Panc1 (cell line): Measurements from ENCODE around the gene PRRT1B. TPM values are rescaled to one million over a fixed set of nuclear protein-coding genes. Genes with fewer than 3 reads are reported as not detected.

Source experiments
- ATAC-seq: fragments of 200-7000 bp; cut with Tn5 transposase; 2 replicates; pipeline ENCODE4 v1.9.1; 2020; ENCODE audit warnings: mild to moderate bottlenecking, moderate library complexity
- BruUV-seq: library from RNA; stranded (reverse); fragments of 400-500 nt; replicated peaks from 2 replicates; lab custom pipeline; 2021; lab: Mats Ljungman, UMichigan
- CTCF ChIA-PET: fragments of 300-600 bp; sonication (Branson Sonifier 250); formaldehyde crosslinking; loops from one replicate; lab custom pipeline; 2022; ENCODE audit warnings: antibody characterized with exemption; lab: Charles Lee
- POLR2A ChIA-PET: fragments of 300-600 bp; sonication (Branson Sonifier 250); formaldehyde crosslinking; loops from one replicate; lab custom pipeline; 2022; ENCODE audit warnings: antibody characterized with exemption; lab: Charles Lee
- DNase-seq: peaks from one replicate; pipeline ENCODE4 v3.0.0-alpha.2; 2010; ENCODE audit warnings: low read depth, low spot score
- H3K27ac ChIP-seq: 2 replicates; pipeline ENCODE4 v1.5.1; 2011; ENCODE audit warnings: mild to moderate bottlenecking, low read length, inconsistent platforms
- H3K27me3 ChIP-seq: fragments of 200-500 bp; sonication (Bioruptor generic); 2 replicates; pipeline ENCODE4 v1.6.0; 2014; ENCODE audit warnings: low read length, inconsistent platforms; ENCODE audit not compliant: control insufficient read depth, insufficient read depth
- H3K36me3 ChIP-seq: fragments of 200-500 bp; sonication (Bioruptor generic); 2 replicates; pipeline ENCODE4 v1.5.1; 2014; ENCODE audit warnings: inconsistent platforms, mild to moderate bottlenecking, low read length, moderate library complexity; ENCODE audit not compliant: control insufficient read depth, insufficient read depth
- H3K4me1 ChIP-seq: 2 replicates; pipeline ENCODE4 v1.5.1; 2011; ENCODE audit warnings: inconsistent platforms, mild to moderate bottlenecking, low read length, moderate library complexity; ENCODE audit not compliant: control insufficient read depth, insufficient read depth
- H3K4me3 ChIP-seq, 2 experiments: 2 replicates each; pipeline ENCODE4 v1.5.1; 2011 to 2012; ENCODE audit warnings: low read depth in 2 of 2, low read length in 2 of 2, mild to moderate bottlenecking in 2 of 2, inconsistent platforms in 1 of 2, moderate library complexity in 1 of 2
- H3K9me3 ChIP-seq: fragments of 200-500 bp; sonication (Bioruptor generic); 2 replicates; pipeline ENCODE4 v1.5.1; 2014; ENCODE audit warnings: low read depth, mild to moderate bottlenecking, inconsistent platforms, low read length, moderate library complexity; ENCODE audit not compliant: control insufficient read depth, insufficient read depth
- CTCF ChIP-seq: fragments of 450-650 bp; IDR thresholded peaks from 2 replicates; pipeline ENCODE4 v1.5.1; 2017; ENCODE audit warnings: mild to moderate bottlenecking
- POLR2AphosphoS5 ChIP-seq: IDR thresholded peaks from 2 replicates; pipeline ENCODE4 v1.6.1; 2012; ENCODE audit warnings: mild to moderate bottlenecking, low read depth, low read length, moderate library complexity
- REST ChIP-seq, 2 experiments: IDR thresholded peaks; 2 replicates each; pipeline ENCODE4 v1.6.1; 2011 to 2012; ENCODE audit warnings: low read depth in 2 of 2, control low read depth in 1 of 2, low read length in 1 of 2, mild to moderate bottlenecking in 1 of 2, moderate library complexity in 1 of 2; ENCODE audit not compliant: insufficient read depth in 1 of 2
- SIN3A ChIP-seq: IDR thresholded peaks from 2 replicates; pipeline ENCODE4 v1.6.1; 2012; ENCODE audit warnings: low read depth, mild to moderate bottlenecking, low read length, moderate library complexity, borderline replicate concordance; ENCODE audit not compliant: insufficient read depth
- TCF7L2 ChIP-seq: IDR thresholded peaks from 2 replicates; pipeline ENCODE4 v1.6.1; 2011; ENCODE audit warnings: mild to moderate bottlenecking, low read depth, low read length, inconsistent platforms
- in situ Hi-C: cut with HindIII; loops from 2 replicates; pipeline ENCODE4 v1.10.0; 2016; ENCODE audit warnings: low sequenced_read_pairs, low pct_unique_long_range_greater_than_20kb
- intact Hi-C: fragments of 100-400 bp; cut with micrococcal nuclease; formaldehyde crosslinking; loops from one replicate; pipeline ENCODE4 v1.10.0; 2022; ENCODE audit not compliant: unreplicated experiment
- total RNA-seq: library from RNA; stranded (reverse); gene quantifications from one replicate; pipeline ENCODE4 v1.2.1, GENCODE V29; 2021; ENCODE audit not compliant: unreplicated experiment

Gene PRRT1B
- total RNA-seq, 1 experiment from 2014 or later: 1.1 TPM

DNA sequence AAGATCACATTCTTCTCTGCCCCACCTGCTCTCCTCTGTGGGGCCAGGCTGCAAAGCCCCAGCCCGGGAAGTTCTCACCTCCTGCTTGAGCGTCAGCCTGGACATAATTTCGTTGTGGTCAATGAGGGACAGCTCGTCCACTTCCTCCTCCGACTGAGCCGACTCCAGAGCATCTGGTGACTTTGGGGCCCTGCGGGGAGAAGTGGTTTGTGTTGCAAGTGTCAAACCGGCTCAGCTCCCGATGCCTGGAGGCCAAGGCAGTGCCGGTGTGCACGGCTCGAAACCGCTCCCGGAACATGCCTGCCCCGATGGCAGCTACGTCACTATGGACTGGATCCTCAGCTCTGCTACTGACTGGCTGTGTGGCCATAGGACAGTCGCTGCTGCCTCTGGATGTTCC, 52.8 kb downstream of the PRRT1B start:
- no peak overlapping the region for H3K27ac ChIP-seq
- H3K9me3 ChIP-seq: no peaks in the 10 kb centered on the region
- H3K36me3 ChIP-seq: no peaks in the 10 kb centered on the region
- CTCF ChIA-PET: no interaction called here
- intact Hi-C loops: no loop called here
- H3K4me3 ChIP-seq: no peak overlapping the region
- no peak for DNase-seq
- POLR2A ChIA-PET: no interaction called here
- in situ Hi-C loops: no loop called here
- H3K4me1 ChIP-seq: no peaks in the 10 kb centered on the region
- no peak for ATAC-seq
- no peaks in the 10 kb centered on the region for H3K27me3 ChIP-seq
- BruUV-seq: no TSS peak
- TF ChIP-seq CTCF: no peak
- TF ChIP-seq TCF7L2: no peak
- no peak for TF ChIP-seq SIN3A
- TF ChIP-seq POLR2AphosphoS5: no peak
- TF ChIP-seq REST (IDR thresholded peaks at IDR 0.05; ENCODE audit: insufficient read depth in 1 of 2, low read depth in 2 of 2, low read length in 1 of 2): no peak

- CTCF ChIA-PET: interaction anchor here (0.6 kb wide), 1 partner anchor 145 kb away, joined by 6 read pairs; no protein-coding TSS in a partner anchor
- no peak for DNase-seq
- H3K27me3 ChIP-seq: no peaks in the 10 kb centered on the region
- no peaks in the 10 kb centered on the region for H3K9me3 ChIP-seq
- intact Hi-C loops: no loop called here
- no peak for TF ChIP-seq SIN3A
- TF ChIP-seq CTCF: no peak
- no peak for TF ChIP-seq REST (IDR thresholded peaks at IDR 0.05; ENCODE audit: insufficient read depth in 1 of 2, low read depth in 2 of 2, low read length in 1 of 2)
- no peak for TF ChIP-seq POLR2AphosphoS5
- no peak for TF ChIP-seq TCF7L2
- no peak overlapping the region for H3K27ac ChIP-seq
- BruUV-seq: no TSS peak
- H3K4me3 ChIP-seq: no peak overlapping the region
- POLR2A ChIA-PET: no interaction called here
- ATAC-seq: no peak
- H3K36me3 ChIP-seq: no peaks in the 10 kb centered on the region
- in situ Hi-C loops: no loop called here
- H3K4me1 ChIP-seq: no peaks in the 10 kb centered on the region
Measured at GRCh38 chr9:131601683-131602181, 56.4 kb downstream of the PRRT1B start.
